Cortex of kidney (tissue), 1 donor: ENCODE data around the gene TBX2.

Experiments
- DNase-seq: peaks from one replicate; lab custom pipeline; 2025; lab: John Stamatoyannopoulos, UW

TBX2 gene

DNA sequence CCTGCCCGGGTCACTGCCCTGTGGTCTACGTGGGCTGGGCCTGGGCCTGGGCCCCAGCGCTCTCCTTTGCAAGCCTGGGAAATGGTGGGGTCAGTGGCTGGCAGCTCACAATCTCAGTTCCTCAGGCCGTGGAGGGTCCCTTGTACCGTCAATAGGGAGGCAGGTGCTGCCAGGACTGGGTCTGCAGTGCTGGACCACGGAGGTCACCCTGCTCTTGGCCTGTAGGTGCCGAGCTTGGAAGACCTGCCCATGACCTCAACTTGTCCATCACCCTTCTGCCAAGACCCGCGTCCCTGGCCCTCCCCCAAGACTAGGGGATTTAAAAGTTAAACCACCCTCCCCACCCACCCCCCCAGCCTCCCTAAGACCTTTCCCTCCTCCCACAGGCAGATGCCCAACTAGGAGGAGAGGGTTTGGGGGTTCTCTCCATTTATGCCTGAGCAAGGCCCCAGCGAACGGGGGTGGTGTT is 2.5 kb downstream of the TBX2 start:
- DNase-seq, result no peak

DNA sequence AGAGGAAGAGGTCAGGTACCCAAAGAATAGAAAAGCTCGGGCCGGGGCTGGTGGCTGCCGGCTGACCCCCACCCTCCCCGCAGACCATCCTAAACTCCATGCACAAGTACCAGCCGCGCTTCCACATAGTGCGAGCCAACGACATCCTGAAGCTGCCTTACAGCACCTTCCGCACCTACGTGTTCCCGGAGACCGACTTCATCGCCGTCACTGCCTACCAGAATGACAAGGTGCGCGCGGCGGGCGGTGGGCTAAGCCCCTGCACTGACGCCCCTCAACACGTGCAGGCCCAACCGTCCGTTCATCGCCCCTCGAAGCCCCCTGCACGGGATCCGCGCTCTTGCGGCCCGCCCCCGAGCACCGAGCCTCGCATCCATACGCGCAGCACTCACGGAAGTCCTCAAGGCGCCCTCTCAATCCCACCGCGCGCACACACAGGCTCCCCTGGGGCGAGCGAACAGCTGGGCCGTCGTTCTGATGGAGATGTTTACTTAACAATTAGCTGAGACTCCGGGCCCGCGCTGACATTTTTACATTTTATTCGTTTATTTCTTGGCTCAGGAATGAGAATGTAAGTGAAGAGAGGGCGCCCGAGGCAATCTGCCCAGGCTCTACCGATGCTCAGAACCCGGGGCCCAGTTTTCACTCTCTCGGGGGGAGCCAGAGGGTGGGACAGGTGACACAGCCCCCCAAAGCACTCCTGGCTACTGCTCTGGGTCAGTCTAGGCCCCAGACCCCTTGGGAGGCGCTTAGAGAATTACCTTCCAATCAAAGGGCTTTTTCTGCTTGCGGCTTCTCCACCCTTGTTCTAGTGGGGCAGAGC is 3.5 kb downstream of the TBX2 start:
- DNase-seq, result no peak

DNA sequence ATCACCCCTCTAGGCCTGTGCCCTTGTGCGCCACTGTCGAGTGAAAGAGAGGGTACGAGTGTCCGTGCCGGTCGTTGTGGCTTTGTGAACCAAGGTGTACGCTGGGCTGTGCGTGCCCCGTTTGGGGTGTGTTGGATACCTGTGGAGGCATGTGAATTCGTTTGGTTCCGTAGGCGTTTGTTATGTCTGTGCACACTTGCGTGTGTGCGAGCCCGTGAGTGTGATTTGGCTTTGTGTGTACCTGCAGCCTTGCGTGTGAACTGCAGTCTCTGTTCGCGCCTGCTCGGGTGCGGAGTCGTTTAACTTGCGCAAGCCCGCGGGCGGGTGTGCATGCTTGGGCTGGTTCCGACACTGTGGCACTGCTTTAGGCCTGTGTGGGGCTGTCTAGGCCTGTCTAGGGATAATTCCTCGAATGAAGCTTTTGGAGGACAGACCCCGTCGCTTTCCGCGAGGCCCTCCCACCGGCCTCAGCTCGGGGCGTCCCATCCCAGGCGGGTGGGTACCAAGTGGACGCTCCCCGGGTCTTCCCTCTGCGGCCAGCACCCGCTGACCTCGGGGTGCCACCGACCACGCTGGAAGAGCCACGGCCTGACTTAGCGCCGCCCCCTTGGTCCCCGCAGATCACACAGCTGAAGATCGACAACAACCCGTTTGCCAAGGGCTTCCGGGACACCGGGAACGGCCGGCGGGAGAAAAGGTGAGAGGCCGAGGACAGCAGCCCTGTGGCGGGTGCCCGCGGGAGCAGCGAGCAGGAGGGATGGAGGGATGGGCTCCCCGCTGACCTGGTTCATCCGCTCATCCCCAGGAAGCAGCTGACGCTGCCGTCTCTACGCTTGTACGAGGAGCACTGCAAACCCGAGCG is 4.4 kb downstream of the TBX2 start:
- DNase-seq, result no peak

DNA sequence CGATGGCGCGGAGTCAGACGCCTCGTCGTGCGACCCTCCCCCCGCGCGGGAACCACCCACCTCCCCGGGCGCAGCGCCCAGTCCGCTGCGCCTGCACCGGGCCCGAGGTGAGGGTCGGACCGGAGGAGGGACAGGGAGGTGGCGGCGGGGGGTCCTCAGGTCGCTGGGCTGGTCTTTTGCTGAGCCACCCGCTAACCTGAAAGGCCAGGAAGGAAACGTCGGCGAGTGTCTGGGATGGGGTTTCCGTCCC is 4.9 kb downstream of the TBX2 start:
- no peak for DNase-seq

DNA sequence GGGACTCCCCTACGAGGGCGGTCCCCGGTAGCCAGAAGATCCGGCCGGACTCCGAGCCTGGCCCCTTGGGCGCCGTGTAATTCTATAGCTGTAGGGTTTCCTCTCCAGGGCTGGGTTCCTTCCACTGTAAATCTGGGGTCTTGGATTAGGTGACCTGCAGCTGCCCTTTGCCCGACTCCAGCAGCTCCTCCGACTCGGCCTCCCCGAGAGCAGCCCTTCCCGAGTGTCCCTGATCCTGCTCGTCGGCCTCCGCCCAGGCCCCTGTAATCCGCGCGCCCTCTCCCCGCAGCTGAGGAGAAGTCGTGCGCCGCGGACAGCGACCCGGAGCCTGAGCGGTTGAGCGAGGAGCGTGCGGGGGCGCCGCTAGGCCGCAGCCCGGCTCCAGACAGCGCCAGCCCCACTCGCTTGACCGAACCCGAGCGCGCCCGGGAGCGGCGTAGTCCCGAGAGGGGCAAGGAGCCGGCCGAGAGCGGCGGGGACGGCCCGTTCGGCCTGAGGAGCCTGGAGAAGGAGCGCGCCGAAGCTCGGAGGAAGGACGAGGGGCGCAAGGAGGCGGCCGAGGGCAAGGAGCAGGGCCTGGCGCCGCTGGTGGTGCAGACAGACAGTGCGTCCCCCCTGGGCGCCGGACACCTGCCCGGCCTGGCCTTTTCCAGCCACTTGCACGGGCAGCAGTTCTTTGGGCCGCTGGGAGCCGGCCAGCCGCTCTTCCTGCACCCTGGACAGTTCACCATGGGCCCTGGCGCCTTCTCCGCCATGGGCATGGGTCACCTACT is 5.5 kb downstream of the TBX2 start:
- no peak for DNase-seq

DNA sequence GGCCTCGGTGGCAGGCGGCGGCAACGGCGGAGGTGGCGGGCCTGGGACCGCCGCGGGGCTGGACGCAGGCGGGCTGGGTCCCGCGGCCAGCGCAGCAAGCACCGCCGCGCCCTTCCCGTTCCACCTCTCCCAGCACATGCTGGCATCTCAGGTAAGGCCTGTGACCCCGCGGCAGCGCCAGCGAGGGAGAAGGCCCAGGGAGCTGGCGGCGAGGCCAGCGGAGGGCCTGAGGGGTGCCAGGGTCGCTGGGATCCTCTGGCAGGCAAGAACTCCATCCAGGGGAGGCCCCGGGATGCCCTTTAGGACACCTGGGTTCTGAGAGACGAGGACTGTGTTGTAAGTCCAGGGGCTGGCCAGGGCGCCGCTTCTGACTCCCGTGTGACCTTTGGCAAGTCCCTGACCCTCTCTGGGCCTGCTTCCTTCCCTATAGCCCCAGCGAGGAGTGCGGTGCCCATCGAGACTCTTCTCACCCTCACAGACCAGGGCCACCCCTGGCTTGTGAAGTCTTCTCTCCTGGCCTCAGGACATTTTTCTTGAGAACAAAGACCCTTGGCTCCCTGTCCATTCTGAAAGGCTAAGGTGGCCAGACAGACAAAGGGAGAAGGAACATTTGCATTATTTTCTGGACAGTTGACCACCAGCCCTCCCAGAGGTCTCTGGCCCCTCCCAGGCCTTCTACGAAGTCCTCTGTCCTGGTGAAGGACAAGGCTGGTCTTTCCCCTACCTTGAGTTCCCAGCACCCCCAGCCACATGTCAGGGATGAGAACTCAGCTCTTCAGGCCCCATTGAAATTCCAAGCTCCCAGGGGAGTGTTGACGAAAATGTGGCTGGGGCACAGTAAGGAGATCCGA is 6.3 kb downstream of the TBX2 start:
- DNase-seq, result no peak

DNA sequence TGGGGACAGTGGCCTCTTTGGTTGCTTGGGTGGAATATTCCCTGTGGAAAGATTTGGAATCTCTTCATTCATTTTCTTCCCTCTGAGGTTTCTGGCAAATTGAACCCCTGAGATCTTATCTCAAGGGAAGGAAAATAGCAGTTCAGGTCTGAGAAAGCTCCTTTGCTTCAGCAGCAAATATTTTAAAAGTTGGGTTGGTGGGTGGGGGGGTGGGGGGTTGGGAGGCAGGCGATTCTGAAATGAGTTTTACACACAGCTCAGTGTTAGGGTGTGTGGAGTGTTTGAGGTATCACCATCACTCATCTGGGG is 6.8 kb downstream of the TBX2 start:
- no peak for DNase-seq

DNA sequence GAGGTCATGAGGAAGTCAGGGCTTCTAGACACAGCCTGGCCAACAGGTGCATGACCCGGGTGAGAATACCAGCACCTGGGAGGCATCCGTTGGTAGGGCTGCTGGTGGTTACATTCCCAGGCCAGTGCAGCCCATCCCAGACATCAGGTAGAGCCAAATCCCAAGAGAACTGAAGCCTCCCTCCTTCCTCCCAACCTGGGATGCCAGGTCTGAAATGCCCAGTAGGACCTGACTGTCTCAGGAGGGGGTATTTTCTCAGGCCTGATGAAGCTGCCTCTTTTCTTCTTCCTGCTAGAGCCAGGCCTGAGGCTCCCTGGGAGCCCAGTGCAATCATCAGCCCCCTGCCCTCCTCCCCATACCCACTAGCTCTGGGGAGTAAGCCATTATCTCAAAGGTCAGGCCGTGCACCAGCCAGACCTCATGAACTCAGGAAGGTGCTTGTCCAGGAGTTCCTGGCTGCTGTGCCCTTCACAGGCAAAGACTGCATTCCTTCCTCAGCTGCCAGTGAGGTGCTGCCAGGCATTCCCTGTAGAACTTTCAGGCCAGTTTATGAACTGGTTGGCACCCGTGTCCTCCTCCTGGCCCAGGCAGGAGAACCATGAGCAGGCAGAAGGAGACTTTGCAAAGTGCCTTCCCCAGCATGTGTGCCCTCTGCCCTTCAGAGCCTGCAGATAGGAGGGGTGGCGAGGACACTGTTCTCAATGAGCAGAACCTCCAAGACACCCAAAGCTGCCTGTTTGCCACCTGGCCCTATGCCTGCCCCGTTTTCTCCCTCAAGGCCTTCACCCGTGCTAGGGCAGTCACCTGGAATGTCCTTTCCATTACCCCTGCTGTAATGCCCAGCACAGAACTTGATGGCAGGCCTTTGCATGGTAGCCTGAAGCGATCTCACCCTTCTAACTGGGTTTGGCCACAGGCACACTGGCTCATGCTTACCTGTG is 7.6 kb downstream of the TBX2 start:
- DNase-seq, result no peak

DNA sequence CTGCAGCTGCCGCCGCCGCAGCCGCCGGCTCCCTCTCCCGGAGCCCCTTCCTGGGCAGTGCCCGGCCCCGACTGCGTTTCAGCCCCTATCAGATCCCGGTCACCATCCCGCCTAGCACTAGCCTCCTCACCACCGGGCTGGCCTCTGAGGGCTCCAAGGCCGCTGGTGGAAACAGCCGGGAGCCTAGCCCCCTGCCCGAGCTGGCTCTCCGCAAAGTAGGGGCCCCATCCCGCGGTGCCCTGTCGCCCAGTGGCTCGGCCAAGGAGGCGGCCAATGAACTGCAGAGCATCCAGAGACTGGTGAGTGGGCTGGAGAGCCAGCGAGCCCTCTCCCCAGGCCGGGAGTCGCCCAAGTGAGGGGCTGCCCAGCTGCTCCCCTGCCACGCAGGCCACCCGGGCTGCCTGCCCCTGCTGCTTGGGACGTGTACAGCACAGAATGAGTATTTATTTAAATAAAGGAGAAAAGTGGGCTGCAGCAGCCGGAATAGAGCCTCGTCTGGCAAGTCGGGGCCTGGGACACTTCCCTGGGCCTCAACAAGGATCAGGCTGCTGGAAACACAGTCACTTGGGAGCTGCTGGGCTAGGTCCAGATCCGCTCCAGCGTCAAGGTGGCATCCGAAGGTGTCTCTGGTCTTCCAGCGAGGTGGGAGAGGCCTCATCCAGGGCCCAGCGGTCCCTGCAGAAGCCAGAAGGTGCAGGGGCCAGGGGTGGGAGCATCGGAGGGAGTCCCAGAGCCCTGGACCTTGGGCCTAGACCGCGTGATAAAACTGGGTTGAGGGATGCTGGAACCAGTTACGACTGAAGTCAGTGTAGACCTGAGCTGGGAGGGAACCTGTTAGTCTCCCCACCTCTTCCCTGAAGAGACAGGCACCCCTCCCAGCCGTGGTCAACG is 8.8 kb downstream of the TBX2 start:
- no peak for DNase-seq

DNA sequence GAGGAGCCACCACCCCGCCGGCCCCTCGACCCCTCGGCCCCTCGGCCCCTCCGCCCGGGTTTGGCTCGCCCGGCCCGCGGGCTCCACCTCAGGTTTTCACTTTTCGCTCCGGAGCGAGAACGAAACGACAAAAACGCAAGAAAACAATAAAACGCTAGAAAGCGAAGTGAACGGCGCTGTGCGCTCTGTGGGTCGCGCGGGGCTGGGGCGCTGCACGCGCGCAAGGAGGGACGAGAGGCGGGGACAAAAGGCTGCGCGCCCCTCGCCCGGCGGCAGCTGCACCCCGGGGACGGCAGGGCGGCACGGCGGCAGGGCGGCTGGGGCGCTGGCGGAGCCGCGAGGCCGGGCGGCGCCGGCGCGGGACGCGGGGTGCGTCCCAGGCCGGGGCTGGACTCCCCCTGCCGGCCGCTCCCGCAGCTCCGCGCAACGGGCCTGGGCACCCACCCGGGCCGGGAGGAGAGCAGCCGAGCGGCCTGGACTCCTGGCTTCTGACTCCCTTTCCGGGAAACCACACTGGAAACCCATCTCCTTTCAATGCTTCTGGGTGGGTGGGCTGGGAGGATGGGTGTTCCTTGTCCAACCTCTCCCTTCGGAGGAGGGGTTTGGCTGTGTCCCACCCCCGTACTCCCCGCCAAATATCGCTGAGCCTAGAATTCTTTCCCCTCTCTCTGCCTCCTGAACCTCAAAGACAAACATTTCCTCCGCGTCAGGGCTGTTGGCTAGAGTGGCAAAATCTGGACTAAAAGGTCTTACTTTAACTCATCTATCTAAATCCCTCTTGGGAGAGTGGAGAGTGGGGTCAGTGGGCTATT is 9.9 kb downstream of the TBX2 start:
- no peak for DNase-seq

DNA sequence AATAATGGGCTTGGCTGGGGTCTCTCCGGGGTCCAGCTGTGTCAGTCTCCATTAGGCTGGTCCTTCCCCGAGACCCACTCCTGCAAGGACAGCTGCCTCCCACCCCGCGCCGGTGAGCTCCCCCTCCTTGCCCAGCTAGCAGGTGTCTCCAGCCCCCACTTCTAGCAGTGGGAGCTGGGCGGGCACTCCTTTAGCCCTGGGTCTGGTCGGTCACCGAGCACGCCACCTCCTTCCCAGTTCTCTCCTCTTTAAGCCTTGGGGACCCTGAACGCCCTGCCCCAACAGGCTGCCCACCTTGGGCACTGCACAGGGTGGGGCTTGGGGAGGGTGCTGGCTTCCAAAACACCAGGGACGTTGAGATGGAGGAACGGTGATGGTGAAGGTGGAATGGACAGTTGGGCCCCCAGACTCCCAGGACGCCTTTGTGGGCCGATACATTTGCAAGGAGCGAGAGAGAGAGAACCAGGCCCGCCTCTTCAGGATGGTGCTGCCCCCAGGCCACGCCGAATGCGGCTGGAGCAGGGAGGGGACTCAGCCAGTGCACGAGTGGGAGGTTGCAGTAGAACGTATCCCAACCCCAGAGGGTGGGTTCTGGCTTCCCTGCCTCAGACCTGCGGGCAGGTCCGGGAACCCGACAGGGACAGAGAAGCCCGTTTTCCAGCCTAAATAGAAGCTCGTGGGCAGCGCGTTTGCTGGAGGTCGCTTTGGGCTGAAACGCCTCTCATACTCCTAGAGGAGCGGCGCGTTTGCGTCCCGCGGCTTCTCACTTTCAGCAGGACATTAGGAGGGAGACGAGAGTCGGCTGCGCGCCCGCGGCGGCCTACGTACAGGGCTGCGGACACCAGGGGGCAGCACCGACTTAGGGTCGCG is 10.7 kb downstream of the TBX2 start:
- no peak for DNase-seq

DNA sequence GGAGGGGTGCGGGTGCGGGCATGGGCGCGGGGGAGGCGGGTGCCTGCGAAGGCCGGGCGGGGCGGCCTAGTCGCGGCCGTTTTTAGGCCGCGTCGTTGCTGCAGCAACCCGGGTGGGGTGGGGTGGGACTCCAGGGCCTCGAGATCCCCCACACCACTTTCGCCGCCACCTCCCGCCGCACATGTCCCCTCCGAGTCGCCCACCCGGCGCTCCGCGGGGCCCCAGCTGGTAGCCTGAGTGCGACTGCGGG is 11.3 kb downstream of the TBX2 start:
- no peak for DNase-seq

DNA sequence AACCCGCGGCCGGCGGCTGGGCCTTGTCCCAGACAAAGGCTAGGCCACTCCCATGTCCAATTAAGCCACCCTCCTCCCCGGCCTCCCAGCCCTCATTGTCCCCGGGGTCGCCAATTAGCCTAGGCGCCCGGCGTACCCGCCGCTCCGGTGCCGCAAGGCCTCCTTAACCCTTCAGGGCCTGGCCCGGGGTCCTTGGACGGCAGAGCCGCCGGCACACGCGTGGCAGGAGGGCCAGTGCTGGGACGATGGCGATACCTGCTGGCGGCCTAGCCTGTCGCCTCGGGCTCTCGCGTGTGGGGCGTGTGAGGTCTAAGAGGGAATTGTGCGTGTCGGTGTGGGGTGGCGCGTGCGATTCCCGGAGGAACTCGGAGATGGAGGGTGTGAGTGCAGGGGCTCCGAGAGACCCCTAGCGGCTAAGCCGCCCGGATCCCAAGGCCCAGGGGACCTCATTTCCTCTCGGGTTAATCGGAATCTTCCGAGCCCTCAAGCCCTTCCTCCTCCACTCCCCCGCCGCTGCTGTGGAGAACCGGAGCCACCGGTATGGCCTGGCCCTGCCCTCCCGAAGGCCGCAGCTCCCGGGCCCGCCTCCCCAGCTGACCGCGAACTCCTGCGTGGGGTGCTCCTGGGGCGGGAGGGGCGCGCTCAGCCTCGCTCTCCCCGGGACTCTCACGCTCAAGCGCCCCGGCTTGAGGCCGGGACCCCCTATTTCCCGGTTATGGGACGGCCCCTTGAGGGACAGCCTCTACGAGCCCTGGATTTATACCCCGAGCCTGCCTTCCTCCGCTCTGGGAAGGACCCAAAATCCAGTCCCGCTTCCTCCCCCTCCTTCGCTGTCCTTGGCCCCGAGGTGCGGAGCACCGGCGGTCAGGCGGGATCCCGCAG is 11.9 kb downstream of the TBX2 start:
- no peak for DNase-seq

DNA sequence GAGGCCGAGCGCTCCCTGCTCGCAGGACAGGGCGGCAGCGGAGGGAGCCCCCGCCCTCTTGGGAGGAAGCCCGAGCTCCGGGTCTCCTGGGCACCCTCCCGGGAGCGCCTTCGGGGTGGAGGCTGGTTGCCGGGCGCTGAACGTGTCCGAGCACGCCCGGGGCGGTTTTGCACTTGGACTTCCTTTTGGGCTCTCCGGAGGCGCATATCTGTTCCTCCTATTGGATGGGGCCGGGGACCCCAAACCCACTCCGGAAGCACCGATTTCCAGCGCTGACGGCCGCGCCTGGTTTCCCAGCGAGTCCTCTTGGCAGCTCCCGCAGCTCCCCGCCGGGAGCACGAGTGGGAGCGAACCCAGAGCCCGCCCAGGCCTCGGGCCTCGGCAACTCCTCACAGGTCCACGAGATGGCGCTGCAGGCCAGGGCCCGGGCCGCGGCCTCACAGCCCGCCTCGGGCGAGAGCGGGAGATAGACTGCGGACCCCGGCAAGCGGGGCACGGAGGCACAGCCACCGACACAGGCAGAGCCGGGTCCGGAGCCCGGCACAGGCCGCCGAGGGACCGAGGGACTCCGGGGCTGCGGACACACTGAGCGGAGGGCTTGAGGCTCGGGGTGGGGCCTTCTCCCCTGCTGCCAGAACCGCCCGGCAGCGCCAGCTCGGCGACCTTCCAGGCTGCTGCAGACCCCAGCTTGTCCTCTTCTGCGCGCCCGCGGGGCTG is 12.7 kb downstream of the TBX2 start:
- no peak for DNase-seq

DNA sequence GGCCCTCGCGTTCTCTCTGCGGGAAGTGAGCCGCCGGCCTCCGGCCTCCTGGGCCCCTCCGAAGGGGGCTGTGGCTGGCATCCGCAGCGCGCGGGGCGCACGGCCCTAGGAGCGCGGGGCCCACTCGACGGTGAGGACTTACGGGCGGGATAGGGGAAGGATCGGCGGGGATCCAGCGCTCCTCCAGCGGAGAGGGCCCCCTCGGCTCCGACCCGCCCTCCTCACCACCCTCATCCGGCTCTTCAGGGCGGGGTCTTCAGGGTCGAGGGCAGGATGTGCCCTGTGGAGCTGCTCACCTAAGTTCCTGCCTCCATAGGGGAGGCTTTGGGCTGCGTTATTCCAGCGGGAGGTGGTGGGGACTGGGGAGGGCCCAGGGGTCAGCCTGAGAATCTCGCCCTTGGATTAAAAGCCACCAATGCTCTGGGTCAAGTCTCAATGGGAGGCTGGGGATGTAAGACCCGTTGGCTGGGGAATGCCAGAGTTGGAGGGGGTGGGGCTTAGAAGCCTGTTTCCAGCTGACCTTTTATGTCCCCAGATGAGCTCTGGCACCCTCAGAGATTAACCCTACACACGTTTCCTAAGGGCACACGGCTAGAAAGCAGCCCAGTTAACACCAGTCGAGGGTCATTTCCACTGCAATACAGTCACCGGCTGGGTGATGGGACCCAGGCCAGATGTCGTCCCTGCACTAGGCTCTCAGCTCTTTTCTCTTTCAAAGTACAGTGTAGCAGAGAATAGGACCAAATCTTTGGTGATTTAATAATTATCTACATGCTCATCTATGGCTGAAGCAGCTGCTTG is 13.4 kb downstream of the TBX2 start:
- DNase-seq, result no peak

DNA sequence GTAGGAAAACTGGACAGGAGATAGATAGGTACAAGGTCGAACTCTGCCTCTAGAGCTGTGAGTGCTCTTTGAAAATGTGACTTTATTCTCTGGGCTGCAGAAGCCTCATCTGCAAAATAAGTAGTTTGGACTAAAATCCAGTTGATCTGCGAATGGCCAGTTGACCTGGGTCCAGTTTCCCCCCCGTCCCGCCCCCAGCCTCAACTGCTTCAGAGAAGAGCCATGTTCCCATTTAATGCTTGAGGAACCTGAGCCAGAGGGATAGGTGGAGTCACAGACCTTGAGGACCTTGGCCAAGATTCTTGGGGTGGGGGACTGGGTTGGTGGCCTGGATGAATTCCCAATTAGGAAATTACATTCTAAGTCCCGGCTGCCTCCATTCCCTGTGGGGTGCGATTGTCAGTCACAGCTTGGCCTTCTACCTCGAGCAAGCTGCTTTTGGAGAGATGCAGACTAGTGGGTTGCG is 14.1 kb downstream of the TBX2 start:
- no peak for DNase-seq
